Measurements from ENCODE around the gene TMEM242. TPM values are rescaled to one million over a fixed set of nuclear protein-coding genes. Genes with fewer than 3 reads are reported as not detected.
A peak's percentile ranks its signal among the peaks of the same experiment; 100 is the strongest.

TMEM242 gene
- total RNA-seq, 1 experiment from 2014 or later = 8.7 TPM

- TF ChIP-seq ZBTB43 (CRISPR knock-in tag; IDR thresholded peaks at IDR 0.05) = no peak
- no peak for TF ChIP-seq TEAD4 (CRISPR knock-in tag; IDR thresholded peaks at IDR 0.05)
- TF ChIP-seq CREM (CRISPR knock-in tag; IDR thresholded peaks at IDR 0.05) = no peak
- TF ChIP-seq MXD4 (CRISPR knock-in tag; IDR thresholded peaks at IDR 0.05; ENCODE audit: borderline replicate concordance) = no peak
Observed at GRCh38 chr6:157276134-157276532, 47.2 kb downstream of the TMEM242 start (continued).

GRCh38 chr6:157274471-157275226, 48.7 kb downstream of the TMEM242 start:
- peaks cover 23% of the 10 kb centered on the region for H3K4me1 Mint-ChIP-seq
- H3K9me3 Mint-ChIP-seq = peaks cover 10% of the 10 kb centered on the region
- H3K36me3 Mint-ChIP-seq = peaks cover 8% of the 10 kb centered on the region; the same call in 1 of the 2 replicates
- ATAC-seq (peak; percentile 87), DNase-seq (ENCODE audit: low spot score) (peak; percentile 78)
- ChIA-PET CTCF (interaction anchor here (0.6 to 2.6 kb wide), 8 partner anchors 7 to 80 kb away, joined by 3 to 20 read pairs (median 4); no protein-coding TSS in a partner anchor), POLR2A (no interaction called here)
- H3K27ac Mint-ChIP-seq = no peak overlapping the region
- H3K4me3 Mint-ChIP-seq = peak overlapping the region; percentile 77
- peaks cover 24% of the 10 kb centered on the region for H3K27me3 Mint-ChIP-seq (ENCODE audit: low read depth)
- TF ChIP-seq CREB1 (CRISPR knock-in tag; IDR thresholded peaks at IDR 0.05) (no peak), KAT7 (CRISPR knock-in tag; IDR thresholded peaks at IDR 0.05; ENCODE audit: borderline replicate concordance) (peak; percentile 85; the same call in 1 of the 2 replicates), NFYB (CRISPR knock-in tag; conservative IDR thresholded peaks at IDR 0.05; ENCODE audit: low read depth) (0 out of 2 replicates have a peak, but pooled peaks have one; percentile 28), CTCF (IDR thresholded peaks at IDR 0.05) (peak; percentile 72), CREM (CRISPR knock-in tag; IDR thresholded peaks at IDR 0.05) (0 out of 2 replicates have a peak, but pooled peaks have one; percentile 58), E2F1 (CRISPR knock-in tag; IDR thresholded peaks at IDR 0.05) (peak; percentile 29; the same call in 1 of the 2 replicates), IRF1 (CRISPR knock-in tag; IDR thresholded peaks at IDR 0.05) (no peak), USF2 (CRISPR knock-in tag; IDR thresholded peaks at IDR 0.05) (no peak), MAX (CRISPR knock-in tag; IDR thresholded peaks at IDR 0.05) (peak; percentile 68; the same call in 1 of the 2 replicates), ZNF317 (CRISPR knock-in tag; IDR thresholded peaks at IDR 0.05; ENCODE audit: borderline replicate concordance, low read depth) (0 out of 2 replicates have a peak, but pooled peaks have one; percentile 8), ERG (CRISPR knock-in tag; IDR thresholded peaks at IDR 0.05) (no peak), MXD4 (CRISPR knock-in tag; IDR thresholded peaks at IDR 0.05; ENCODE audit: borderline replicate concordance) (no peak), E2F5 (CRISPR knock-in tag; IDR thresholded peaks at IDR 0.05) (peak; percentile 68; the same call in 1 of the 2 replicates), FOXP4 (CRISPR knock-in tag; IDR thresholded peaks at IDR 0.05) (0 out of 2 replicates have a peak, but pooled peaks have one; percentile 14), FOXP1 (CRISPR knock-in tag; IDR thresholded peaks at IDR 0.05; ENCODE audit: borderline replicate concordance) (peak; percentile 45; the same call in 1 of the 2 replicates), GABPB1 (CRISPR knock-in tag; IDR thresholded peaks at IDR 0.05) (peak; percentile 39; the same call in 1 of the 2 replicates), ETV6 (CRISPR knock-in tag; IDR thresholded peaks at IDR 0.05) (peak; percentile 85), SP1 (CRISPR knock-in tag; conservative IDR thresholded peaks at IDR 0.05) (peak; percentile 66), HMGXB4 (CRISPR knock-in tag; IDR thresholded peaks at IDR 0.05) (peak; percentile 98)
